DLD1 (cell line): ENCODE measurements around the gene SLC6A13.
"Not testable (repeated sequence)": the region's sequence is repeated elsewhere in the genome, so short reads cannot be mapped to it uniquely, and the experiment has no call there.

ENCODE experiments used
- in situ Hi-C: cut with HindIII; loops from 2 replicates; pipeline ENCODE4 v1.10.0; 2017; ENCODE audit warnings: low sequenced_read_pairs

The SLC6A13 gene

DNA sequence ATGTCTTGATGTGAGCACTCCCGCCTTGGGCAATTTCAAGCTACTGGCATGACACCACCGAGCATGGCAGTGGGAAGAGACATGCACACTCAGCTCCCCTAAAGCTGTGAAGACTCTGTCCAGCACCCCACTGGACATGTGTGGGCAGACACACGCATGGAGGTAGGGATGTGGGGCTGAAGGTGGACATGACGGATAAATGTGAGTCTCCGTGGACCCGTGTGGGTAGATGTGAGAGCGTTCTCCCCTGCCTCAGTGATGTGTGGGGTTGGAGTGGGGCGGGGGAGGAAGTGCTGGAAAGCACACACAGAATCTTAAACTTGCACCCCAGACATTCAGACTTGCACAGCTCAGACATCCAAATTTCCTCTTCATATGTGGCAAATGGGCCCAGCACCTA is 61.3 kb downstream of the SLC6A13 start:
- in situ Hi-C loops, result no loop called here

DNA sequence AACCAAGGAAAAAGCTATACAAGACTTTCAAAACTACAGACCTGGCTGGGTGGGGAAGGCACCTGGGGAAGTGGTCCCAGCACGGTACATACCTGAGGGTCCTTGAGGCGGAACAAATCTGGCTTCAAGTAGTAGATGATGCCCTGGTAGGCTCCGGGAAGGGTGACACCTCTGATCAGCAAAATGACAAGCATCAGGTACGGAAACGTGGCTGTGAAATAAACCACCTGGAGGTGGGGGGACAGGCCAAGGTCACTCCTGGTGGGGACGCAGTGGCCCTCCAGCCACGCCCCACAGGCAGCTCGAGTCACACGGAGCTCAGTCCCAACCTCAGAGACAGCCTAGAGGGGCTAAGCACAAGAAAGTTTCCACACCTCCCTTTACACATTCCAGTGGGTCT is 63.9 kb downstream of the SLC6A13 start:
- in situ Hi-C loops, result no loop called here

DNA sequence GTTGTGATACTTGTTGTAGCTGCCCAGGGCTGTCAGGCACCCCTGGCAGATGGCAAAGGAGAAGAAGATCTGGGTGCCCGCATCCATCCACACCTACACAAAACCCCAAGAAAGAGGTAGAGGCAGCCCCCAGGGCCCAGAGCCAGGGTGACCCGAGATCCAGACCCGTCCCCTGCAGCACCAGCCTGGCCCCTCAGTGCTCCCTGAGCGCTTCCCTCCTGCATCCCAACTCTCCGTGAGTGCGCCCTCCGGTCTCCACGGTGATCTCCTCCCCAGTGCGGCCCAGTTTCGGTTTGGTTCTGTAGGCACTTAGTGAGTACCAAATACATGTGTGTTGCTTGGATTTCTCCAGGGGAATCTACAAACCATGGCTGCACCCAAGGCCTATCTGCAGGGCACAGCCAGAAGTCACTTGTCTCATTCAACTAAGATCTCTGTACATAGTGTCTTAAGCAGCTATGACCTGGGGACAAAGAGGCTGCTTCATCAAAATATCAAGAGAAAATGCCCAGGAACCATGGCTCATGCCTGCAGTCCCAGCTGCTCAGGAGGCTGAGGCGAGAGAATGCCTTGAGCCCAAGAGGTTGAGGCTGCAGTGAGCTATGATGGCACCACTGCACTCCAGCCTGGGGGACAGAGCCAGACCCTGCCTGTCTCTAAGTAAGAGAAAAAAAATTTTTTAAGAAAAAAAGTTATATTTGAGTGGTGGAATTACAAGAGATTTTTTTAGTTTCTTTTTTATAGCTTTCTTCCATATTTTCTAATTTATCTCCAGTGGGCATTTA is 64.5 kb downstream of the SLC6A13 start:
- in situ Hi-C loops, result no loop called here

DNA sequence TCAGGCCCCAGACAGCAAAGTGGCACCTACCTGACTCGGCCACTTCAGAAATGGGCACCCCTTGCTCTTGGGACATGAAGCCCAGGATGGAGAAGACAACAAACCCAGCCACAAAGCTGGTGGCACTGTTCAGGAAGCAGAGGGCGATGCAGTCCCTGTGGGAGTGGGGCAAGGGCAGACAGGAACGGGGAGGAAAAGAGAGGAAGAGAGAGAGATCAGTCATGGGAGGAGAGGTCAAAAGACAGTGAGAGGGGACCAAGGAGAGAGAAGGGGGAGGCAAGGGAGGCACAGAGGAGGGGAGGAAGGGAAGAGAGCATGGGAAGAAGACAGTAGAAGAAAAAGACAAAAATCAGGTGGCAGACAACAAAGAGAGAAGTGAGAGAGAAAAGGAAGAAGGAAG is 65.3 kb downstream of the SLC6A13 start:
- in situ Hi-C loops, result no loop called here

DNA sequence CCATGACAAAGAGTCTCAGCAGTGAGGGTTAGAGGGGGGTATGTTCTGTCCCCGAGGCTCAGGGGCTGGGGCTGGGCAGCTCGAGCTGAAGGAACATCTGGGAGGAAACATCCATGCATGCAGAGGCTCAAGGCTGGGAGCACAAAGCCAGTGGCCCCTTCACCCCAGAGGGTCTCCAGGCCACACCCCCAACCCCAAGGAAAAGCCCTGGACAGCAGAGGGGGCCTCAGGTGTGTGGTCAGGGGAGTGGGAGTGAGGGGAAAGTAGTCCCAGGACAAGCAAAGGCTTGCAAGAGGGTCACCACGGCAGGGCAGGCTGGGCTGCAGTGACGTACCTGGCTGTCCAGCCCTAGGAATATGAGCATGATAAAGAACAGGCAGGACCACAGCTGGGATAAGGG is 66.2 kb downstream of the SLC6A13 start:
- in situ Hi-C loops, result no loop called here

DNA sequence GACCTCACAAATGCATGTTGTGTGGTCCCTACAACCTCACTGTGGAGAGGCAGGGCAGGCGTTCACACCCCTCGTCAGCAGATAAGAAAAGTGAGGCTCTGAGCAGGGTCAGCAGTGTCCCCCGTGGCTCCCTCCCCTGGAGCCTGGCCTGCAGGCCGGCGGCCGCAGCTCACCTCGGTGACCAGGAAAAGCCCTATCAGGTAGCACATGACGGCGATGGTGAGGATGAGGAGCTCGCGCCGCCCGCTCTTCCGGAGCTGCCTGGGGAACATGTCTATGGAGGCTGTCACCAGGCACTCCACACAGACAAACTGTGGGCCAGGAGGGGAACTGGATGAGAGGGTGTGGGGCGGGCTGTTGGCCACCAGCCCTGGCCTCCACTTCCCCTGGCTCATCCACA is 66.7 kb downstream of the SLC6A13 start:
- in situ Hi-C loops, result no loop called here

DNA sequence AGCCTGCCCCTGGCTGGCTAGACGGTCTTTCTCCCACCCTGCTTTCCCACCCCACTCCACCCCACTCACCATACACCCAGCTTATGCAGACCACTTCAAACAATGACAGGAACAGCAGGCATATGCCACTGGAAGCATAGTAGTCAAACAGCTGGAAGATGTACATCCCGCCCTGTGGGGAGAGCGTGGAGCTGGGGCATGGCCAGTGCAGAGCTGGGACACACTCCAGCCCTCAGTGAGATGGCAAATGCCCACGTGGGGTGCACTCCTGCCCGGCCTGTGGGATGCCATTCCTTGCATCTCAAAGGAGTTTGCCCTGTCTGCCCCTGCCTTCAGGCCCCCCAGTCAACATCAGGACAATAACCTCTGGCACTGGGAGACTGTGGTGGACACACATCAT is 67.5 kb downstream of the SLC6A13 start:
- in situ Hi-C loops, result no loop called here

DNA sequence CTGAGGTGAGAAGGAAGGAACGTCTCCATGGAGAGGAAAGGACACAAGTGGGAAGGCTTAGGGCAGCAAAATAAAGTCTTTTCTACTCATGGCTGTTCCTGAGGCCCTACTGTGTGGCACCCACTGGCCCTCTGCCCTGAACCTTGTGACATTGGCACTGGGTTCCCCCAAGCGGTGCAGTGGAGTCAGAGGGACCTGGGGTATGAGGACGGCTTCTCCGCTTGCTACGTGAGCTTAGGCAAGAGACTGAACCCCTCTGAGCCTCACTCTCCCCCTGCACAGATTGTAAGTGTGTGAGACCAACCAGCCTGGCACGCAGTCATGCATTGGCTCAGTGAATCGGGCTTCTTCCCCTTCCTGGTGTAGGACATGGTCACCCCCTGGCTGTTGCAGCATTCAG is 68.4 kb downstream of the SLC6A13 start:
- in situ Hi-C loops, result no loop called here

DNA sequence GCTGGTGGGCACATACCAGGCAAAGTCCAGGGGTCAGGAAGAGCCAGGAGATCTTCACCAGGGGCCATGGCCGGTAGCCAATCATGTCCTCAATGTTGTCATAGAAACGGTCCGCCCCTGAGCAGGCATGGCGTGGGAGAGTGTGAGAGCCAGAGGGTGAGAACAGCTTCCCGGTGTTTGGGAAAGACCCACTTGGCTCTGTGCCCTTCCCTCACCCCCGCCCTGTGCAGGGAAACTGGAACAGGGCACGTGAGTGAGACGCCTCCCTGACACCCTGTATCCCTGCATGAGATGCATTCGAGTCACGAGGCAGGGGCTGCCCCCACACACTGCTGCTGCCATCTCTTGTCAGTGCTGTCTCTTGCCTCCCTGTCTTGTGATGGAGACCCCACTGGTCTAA is 69.4 kb downstream of the SLC6A13 start:
- in situ Hi-C loops, result no loop called here

DNA sequence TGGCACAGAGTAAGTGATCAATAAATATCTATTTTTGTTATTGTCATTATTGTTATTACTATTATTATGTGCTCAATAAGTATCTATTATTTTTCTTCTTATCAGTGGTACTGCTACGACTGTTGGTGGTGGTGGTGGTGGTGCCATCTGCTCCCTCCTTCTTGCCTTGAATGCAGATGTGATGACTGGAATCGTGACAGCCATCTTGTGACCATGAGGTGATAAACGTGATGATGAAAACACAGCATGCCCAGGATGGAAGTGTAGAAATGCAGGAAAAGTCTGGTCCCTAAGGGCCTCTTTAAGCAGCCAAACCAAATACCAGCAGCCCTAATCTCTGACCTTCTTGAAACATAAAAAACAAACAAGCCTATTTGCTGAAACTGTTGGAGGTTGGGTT is 71.1 kb downstream of the SLC6A13 start:
- in situ Hi-C loops, result no loop called here

DNA sequence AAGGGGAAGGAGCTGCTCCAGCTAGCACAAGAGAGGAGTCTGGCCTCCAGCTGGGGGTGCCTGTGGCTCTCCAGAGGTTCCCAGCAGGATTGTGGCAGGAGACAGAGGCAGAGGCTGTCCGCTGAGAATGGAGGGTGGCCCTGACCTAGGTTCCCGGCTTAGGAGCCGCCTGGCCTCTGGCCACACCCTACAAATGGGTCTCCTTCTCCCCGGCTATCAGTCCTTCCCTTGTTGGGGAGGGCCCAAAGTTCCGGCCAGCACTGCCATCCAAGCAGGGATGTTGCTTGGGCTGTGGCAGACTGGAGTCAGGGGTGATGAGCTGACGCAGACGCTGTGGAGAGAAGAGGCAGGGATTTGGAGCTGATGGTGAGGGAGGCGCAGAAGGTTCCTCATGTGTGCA is 71.8 kb downstream of the SLC6A13 start:
- in situ Hi-C loops, result no loop called here

DNA sequence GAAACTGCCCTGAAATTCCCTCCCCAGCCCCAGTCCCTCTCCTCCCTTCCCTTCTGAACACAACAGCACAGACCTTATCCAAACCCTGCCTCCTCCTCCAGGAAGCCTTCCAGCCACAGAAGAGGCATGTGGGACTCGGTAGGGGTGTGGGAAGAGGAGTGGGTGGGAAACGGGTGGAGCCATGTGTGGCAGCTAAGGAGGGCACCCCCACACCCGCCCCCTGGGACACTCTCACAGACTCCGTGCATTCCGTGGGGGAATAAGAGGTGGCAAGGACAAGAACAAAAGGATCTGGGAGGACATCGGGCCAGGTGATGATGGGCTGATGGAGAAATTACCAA is 73.0 kb downstream of the SLC6A13 start:
- in situ Hi-C loops, result no loop called here

DNA sequence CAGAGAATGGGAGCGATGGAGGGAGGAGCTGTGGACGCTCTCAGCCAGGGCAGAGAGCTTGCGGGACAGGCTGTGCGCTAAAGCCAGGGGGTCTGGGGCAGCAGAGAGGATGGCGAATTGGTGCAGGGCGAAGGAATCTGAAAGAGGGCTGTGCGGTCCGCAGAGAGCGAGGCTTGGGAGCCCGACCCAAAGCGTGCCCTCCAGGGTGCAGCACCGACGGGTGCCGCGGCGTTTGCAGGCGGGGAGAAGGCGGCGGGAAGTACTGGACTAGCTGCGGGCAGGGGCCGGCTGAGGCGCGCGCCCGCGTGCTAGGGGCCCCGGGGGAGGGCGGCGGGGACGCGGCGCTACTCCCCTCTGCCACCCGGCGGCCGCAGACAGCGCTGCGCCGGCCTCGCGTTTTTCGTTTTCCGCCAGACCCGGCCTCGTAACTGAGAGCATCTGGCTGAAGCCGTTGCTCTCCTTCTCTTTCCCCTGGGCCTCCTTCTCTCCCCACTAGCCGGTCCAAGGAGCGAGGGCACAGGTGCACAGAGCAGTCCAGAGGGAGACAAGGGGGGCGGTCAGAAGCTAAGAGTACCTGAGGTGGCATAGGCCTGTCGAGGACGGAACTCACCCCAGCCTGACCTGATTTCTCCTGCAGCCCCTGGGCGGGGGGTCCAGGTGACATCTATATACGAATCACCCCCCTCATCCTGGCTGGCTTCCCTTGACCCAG is 73.6 kb downstream of the SLC6A13 start:
- in situ Hi-C loops, result no loop called here

DNA sequence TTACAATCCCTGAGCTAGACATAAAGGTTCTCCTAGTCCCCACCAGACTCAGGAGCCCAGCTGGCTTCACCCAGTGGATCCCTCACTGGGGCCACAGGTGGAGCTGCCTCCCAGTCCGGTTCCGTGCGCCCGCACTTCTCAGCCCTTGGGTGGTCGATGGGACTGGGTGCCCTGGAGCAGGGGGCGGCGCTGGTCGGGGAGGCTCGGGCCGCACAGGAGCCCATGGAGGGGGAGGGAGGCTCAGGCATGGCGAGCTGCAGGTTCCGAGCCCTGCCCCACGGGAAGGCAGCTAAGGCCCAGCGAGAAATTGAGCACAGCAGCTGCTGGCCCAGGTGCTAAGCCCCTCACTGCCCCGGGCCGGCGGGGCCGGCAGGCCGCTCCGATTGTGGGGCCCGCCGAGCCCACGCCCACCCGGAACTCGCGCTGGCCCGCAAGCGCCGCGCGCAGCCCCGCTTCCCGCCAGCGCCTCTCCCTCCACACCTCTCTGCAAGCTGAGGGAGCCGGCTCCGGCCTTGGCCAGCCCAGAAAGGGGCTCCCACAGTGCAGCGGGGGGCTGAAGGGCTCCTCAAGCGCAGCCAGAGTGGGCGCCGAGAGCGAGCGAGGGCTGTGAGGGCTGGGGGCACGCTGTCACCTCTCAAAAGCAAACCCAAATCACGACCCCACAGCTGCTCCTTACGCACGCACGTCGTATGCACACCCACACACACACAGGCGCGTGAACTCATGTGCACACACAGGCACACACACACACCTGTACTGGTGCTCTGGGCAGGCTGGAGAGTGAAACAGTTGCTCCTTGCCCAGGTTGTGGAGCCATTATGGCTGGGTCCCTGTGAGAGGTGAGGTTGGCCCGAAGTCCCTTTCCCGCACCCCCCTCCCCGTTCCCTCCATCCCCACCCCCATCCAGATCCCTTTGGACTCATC is 74.4 kb downstream of the SLC6A13 start:
- in situ Hi-C loops, result not testable (repeated sequence)

DNA sequence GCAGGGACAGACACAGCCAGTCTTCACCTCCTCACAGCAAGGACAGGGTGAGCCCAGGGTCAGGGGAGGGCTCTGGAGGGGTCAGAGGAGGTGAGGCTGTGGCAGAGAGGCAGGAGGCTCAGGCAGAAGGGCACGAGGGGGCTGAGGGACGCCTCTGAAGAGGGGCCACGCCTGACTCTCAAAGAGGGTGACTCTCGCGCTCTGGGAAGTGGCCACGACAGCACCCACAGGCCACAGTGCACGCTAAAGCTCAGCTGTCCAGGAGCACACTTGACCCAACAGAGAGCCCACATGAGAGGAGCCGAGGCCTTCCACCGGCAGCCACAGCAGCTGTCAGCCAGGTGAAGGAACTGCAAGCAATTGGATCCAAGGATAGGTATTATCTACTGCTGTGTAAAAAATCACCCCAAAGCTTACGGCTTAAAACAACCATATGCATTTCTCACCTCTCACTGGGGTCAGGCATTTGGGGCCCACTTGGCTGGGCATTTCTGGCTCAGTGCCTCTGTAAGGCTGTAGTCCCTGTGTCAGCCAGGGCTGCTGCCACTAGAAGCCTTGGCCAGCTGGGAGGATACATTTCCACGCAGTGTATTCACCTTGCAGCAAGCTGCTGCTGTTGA is 76.5 kb downstream of the SLC6A13 start:
- in situ Hi-C loops, result no loop called here

DNA sequence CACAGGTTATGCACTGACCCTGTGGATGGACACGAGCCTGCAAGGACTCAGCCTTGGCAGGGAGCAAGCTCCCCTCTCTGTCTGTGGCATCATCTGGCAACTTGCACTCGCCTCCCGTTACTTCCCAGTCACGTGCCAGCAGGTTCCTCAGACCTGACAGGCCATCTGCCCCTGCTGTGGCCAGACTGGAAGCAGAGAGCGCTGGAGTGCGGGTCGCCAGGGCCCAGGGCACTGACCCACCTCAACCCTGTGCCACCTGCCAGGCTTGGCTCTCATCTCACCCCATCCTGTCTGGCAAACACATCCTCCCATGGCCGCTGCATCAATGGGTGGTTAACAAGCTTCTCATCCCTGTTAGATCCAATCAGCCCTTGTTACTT is 77.1 kb downstream of the SLC6A13 start:
- in situ Hi-C loops, result no loop called here

DNA sequence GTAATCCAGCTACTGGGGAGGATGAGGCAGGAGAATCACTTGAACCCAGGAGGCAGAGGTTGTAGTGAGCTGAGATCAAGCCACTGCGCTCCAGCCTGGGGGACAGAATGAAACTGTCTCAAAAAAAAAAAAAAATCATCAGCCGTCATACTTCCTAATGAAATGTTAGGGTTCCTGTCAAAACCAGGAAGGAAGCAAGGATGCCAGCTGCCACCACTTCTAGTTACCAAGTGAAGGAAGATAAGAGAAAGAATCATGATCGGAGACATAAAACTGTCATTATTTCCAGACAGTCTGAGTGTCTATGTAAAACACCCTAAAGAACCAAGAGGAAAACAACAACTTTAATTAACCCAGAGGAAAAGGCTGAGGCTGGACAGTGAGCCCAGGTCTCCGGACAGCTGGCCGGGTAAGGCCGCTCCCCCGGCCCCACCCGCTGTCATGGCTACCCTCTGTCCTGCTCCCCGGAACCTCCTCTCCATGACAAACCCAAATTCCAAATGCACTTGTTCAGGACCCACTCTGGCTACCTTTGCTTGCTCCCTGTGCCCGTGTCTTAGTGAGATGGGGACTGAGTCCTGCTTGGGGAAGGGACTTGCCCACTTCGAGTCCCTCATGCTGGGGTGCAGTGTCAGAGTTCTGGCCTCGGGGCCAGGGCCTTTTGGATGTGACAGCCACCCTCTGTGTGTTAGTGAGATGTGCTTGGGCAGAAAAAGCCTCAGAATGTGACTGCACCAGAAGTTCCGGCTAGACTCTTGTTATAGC is 77.6 kb downstream of the SLC6A13 start:
- in situ Hi-C loops, result no loop called here

DNA sequence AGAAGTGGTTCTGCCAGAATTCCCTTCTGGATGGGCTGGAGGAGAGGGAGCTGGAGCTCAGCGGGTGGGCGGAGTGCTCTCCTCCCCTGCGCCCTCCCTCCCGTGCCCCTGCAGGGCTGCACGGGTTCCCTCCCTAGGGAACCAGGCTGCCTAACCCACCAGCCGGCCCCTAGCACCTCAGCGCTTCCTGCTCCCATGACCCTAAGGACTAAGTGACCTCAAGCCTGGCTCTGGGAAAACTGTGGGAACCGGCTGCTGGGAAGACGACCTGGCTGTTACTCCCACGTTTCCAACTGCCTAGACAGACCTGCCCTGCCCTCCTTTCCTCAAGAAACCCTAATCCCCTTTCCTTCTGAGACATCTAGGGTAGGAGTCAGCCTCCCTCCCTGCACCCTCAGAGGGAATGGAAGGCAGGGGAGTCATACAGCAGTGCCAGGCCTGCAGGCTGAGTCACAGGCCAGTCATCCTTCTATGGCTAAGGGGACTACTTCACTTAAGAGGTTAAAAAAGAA is 80.2 kb downstream of the SLC6A13 start:
- in situ Hi-C loops, result no loop called here

DNA sequence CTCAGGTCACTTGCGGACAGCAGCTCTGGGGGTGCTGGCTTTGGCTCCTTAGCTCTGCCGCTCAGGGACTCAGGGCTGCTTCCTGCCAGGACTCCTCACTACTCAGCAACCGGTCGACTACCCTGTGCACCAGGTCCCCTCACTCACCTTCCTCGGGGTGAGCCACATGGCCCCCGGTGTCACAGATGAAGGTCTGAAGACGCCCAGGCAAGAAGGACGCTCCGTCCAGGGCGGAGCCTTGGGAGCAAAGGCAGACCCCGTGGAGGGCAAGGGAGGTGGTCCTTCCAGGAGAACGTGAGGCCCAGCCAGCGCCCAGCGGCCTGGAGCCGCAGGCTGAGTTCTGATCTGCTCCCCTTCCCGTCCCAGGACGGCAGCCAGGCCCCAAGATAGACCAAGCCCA is 80.7 kb downstream of the SLC6A13 start:
- in situ Hi-C loops, result no loop called here

DNA sequence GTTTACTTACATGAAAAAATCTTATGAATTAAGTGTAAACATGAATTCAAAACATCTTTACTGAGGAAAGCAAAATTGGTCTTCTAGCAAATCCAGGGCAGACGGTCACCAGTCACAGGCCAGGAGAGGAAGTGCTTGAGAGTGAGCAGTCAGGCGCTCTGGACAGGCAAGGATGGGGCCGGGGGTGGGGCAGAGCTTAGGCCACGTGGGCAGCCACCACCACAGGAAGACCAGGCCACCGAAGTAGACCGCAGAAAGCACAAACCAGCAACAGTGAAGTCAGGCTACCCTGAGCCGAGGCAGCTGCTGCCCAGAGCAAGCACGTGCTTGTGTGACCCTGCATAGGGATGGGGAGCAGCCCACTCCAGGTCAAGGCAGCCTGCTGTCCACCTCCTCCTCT is 82.2 kb downstream of the SLC6A13 start:
- in situ Hi-C loops, result no loop called here
